ENCODE data around the gene SAV1.
"Not testable (repeated sequence)": the region's sequence is repeated elsewhere in the genome, so short reads cannot be mapped to it uniquely, and the experiment has no call there.

The SAV1 gene

GRCh38 chr14:50665300-50665699 is 2.8 kb downstream of the SAV1 start:
- DNase-seq (ENCODE audit: low spot score): not testable (repeated sequence)

- not testable (repeated sequence) for DNase-seq (ENCODE audit: low spot score)
Observed at GRCh38 chr14:50664579-50664978, 3.5 kb downstream of the SAV1 start.

- no peak for DNase-seq (ENCODE audit: low spot score)
Observed at GRCh38 chr14:50659327-50659974, 8.7 kb downstream of the SAV1 start.

- DNase-seq (ENCODE audit: low spot score): peak; percentile 42
Observed at GRCh38 chr14:50658203-50658602, 9.9 kb downstream of the SAV1 start.

GRCh38 chr14:50657753-50658152 is 10.4 kb downstream of the SAV1 start:
- DNase-seq (ENCODE audit: low spot score): no peak

- no peak for DNase-seq (ENCODE audit: low spot score)
Observed at GRCh38 chr14:50656776-50657175, 11.3 kb downstream of the SAV1 start.

GRCh38 chr14:50649691-50650090 is 18.4 kb downstream of the SAV1 start:
- DNase-seq (ENCODE audit: low spot score): no peak

GRCh38 chr14:50647753-50648152 is 20.4 kb downstream of the SAV1 start:
- DNase-seq (ENCODE audit: low spot score): no peak

GRCh38 chr14:50647282-50647681 is 20.8 kb downstream of the SAV1 start:
- DNase-seq (ENCODE audit: low spot score): no peak

GRCh38 chr14:50635141-50635540 is 33.0 kb downstream of the SAV1 start:
- DNase-seq (ENCODE audit: low spot score): no peak

- no peak for DNase-seq (ENCODE audit: low spot score)
Observed at GRCh38 chr14:50633954-50634353, 34.2 kb downstream of the SAV1 start.

- no peak for DNase-seq (ENCODE audit: low spot score)
Observed at GRCh38 chr14:50631408-50631821, 36.7 kb downstream of the SAV1 start.

GRCh38 chr14:50624947-50625346 is 43.2 kb downstream of the SAV1 start:
- not testable (repeated sequence) for DNase-seq (ENCODE audit: low spot score)

- DNase-seq (ENCODE audit: low spot score): no peak
Observed at GRCh38 chr14:50624447-50624846, 43.7 kb downstream of the SAV1 start.

- no peak for DNase-seq (ENCODE audit: low spot score)
Observed at GRCh38 chr14:50622978-50623377, 45.1 kb downstream of the SAV1 start.

- no peak for DNase-seq (ENCODE audit: low spot score)
Observed at GRCh38 chr14:50620341-50620740, 47.8 kb downstream of the SAV1 start.

GRCh38 chr14:50619569-50620141 is 48.5 kb downstream of the SAV1 start:
- DNase-seq (ENCODE audit: low spot score): no peak

- no peak for DNase-seq (ENCODE audit: low spot score)
Observed at GRCh38 chr14:50616275-50616674, 51.8 kb downstream of the SAV1 start.

- DNase-seq (ENCODE audit: low spot score): no peak
Observed at GRCh38 chr14:50615552-50615951, 52.6 kb downstream of the SAV1 start.

- DNase-seq (ENCODE audit: low spot score): no peak
Observed at GRCh38 chr14:50615056-50615455, 53.0 kb downstream of the SAV1 start.

GRCh38 chr14:50612806-50613205 is 55.3 kb downstream of the SAV1 start:
- DNase-seq (ENCODE audit: low spot score): no peak

GRCh38 chr14:50610465-50610864 is 57.6 kb downstream of the SAV1 start:
- no peak for DNase-seq (ENCODE audit: low spot score)

- DNase-seq (ENCODE audit: low spot score): no peak
Observed at GRCh38 chr14:50608302-50608851, 59.7 kb downstream of the SAV1 start.

GRCh38 chr14:50607761-50608160 is 60.3 kb downstream of the SAV1 start:
- DNase-seq (ENCODE audit: low spot score): no peak
